Kasumi-1 (cell line): ENCODE results near the gene RFT1.
A peak's percentile ranks its signal among the peaks of the same experiment; 100 is the strongest.
"Not testable (repeated sequence)": the region's sequence is repeated elsewhere in the genome, so short reads cannot be mapped to it uniquely, and the experiment has no call there.

Experiments used
- DNase-seq, 2 experiments: peaks; one replicate each; lab custom pipeline; 2025; lab: John Stamatoyannopoulos, UW

Gene RFT1

GRCh38 chr3:53162672-53163443, 32.6 kb upstream of the RFT1 start:
- no peak for DNase-seq

GRCh38 chr3:53161820-53162671, 31.8 kb upstream of the RFT1 start:
- DNase-seq, result no peak

GRCh38 chr3:53161450-53161819, 31.2 kb upstream of the RFT1 start:
- no peak for DNase-seq

GRCh38 chr3:53160660-53161449, 30.6 kb upstream of the RFT1 start, which contains the start of gene PRKCD:
Gene PRKCD (plus strand): TSS chr3:53161209. CDS start chr3:53178423, 17,214 bp downstream.
- peak; percentile 58 to 63 for DNase-seq

- no peak for DNase-seq
Measured at GRCh38 chr3:53160061-53160659, 29.9 kb upstream of the RFT1 start.

GRCh38 chr3:53159156-53160060, 29.2 kb upstream of the RFT1 start:
- DNase-seq, result no peak

GRCh38 chr3:53158765-53159155, 28.5 kb upstream of the RFT1 start:
- DNase-seq, result peak; percentile 61 to 70

- DNase-seq, result no peak
Measured at GRCh38 chr3:53157974-53158580, 27.8 kb upstream of the RFT1 start.

- no peak for DNase-seq
Measured at GRCh38 chr3:53156368-53156834, 26.2 kb upstream of the RFT1 start.

GRCh38 chr3:53155760-53156159, 25.5 kb upstream of the RFT1 start:
- no peak for DNase-seq

- no peak for DNase-seq
Measured at GRCh38 chr3:53154881-53155285, 24.6 kb upstream of the RFT1 start.

- DNase-seq, result no peak
Measured at GRCh38 chr3:53153980-53154379, 23.7 kb upstream of the RFT1 start.

- no peak for DNase-seq
Measured at GRCh38 chr3:53153264-53153823, 23.1 kb upstream of the RFT1 start.

- DNase-seq, result no peak
Measured at GRCh38 chr3:53151870-53152660, 21.8 kb upstream of the RFT1 start.

GRCh38 chr3:53151465-53151864, 21.2 kb upstream of the RFT1 start:
- DNase-seq, result no peak

GRCh38 chr3:53151086-53151438, 20.8 kb upstream of the RFT1 start:
- not testable (repeated sequence) for DNase-seq

- DNase-seq, result no peak
Measured at GRCh38 chr3:53150247-53151085, 20.2 kb upstream of the RFT1 start.

- no peak for DNase-seq
Measured at GRCh38 chr3:53149699-53150098, 19.5 kb upstream of the RFT1 start.
